PFSK-1 (cell line): ENCODE results near the gene COP1.

Experiments used
- FOXP2 ChIP-seq: optimal IDR thresholded peaks from 2 replicates; pipeline ENCODE3; 2011; ENCODE audit warnings: borderline replicate concordance, control low read depth, inconsistent platforms; ENCODE audit not compliant: insufficient read depth; ENCODE audit errors: extremely low read length, extremely low read depth
- POLR2AphosphoS5 ChIP-seq: IDR thresholded peaks from 2 replicates; pipeline ENCODE4 v1.6.1; 2012; ENCODE audit warnings: low read depth, mild to moderate bottlenecking, control low read depth, low read length, moderate library complexity
- REST ChIP-seq, 2 experiments: IDR thresholded peaks; 2 replicates each; pipeline versions ENCODE4 v1.6.1 to v1.8.0; 2011 to 2012; ENCODE audit warnings: low read depth in 2 of 2, low read length in 2 of 2, control low read depth in 1 of 2, inconsistent platforms in 1 of 2, mild to moderate bottlenecking in 1 of 2, moderate library complexity in 1 of 2; ENCODE audit not compliant: insufficient read depth in 1 of 2
- SIN3A ChIP-seq: IDR thresholded peaks from 2 replicates; pipeline ENCODE4 v1.6.1; 2012; ENCODE audit warnings: mild to moderate bottlenecking, low read length, moderate library complexity, borderline replicate concordance; ENCODE audit not compliant: insufficient read depth
- TAF1 ChIP-seq: IDR thresholded peaks from 2 replicates; pipeline ENCODE4 v1.6.1; 2012; ENCODE audit warnings: low read length, control low read depth, borderline replicate concordance; ENCODE audit not compliant: insufficient read depth

The COP1 gene

GRCh38 chr1:175922254-175922881, 284.7 kb downstream of the COP1 start:
- TF ChIP-seq REST (IDR thresholded peaks at IDR 0.05; ENCODE audit: insufficient read depth in 1 of 2, low read depth in 2 of 2, low read length in 2 of 2) (no peak), SIN3A (no peak), TAF1 (no peak), POLR2AphosphoS5 (no peak), FOXP2 (no peak)

- TF ChIP-seq FOXP2 (no peak), SIN3A (no peak), POLR2AphosphoS5 (no peak), TAF1 (no peak), REST (IDR thresholded peaks at IDR 0.05; ENCODE audit: insufficient read depth in 1 of 2, low read depth in 2 of 2, low read length in 2 of 2) (no peak)
These were observed 286.7 kb downstream of the COP1 start for GRCh38 chr1:175920381-175920780.

GRCh38 chr1:175919001-175919400, 288.1 kb downstream of the COP1 start:
- TF ChIP-seq FOXP2 (no peak), TAF1 (no peak)

GRCh38 chr1:175918364-175918801, 288.7 kb downstream of the COP1 start:
- no peak for TF ChIP-seq POLR2AphosphoS5
- TF ChIP-seq REST (IDR thresholded peaks at IDR 0.05; ENCODE audit: insufficient read depth in 1 of 2, low read depth in 2 of 2, low read length in 2 of 2): no peak
- no peak for TF ChIP-seq FOXP2
- TF ChIP-seq SIN3A: no peak
- TF ChIP-seq TAF1: no peak

- TF ChIP-seq FOXP2 (no peak), POLR2AphosphoS5 (no peak), TAF1 (no peak), REST (IDR thresholded peaks at IDR 0.05; ENCODE audit: insufficient read depth in 1 of 2, low read depth in 2 of 2, low read length in 2 of 2) (no peak), SIN3A (no peak)
These were observed 293.0 kb downstream of the COP1 start for GRCh38 chr1:175914115-175914514.

GRCh38 chr1:175911138-175911537, 295.9 kb downstream of the COP1 start:
- no peak for TF ChIP-seq TAF1
- no peak for TF ChIP-seq FOXP2
- TF ChIP-seq REST (IDR thresholded peaks at IDR 0.05; ENCODE audit: insufficient read depth in 1 of 2, low read depth in 2 of 2, low read length in 2 of 2): no peak
- no peak for TF ChIP-seq POLR2AphosphoS5
- TF ChIP-seq SIN3A: no peak
